Gastrocnemius medialis (tissue), 4 donors: ENCODE data around the gene GRK4.

Experiments used
- CTCF ChIP-seq, 5 experiments: fragments of 450-650 bp in 3 of 5; fragments of 200-600 bp in 2 of 5; sonication (generic) in 2 of 5; IDR thresholded peaks in 4 of 5; conservative IDR thresholded peaks in 1 of 5; 1 replicate in 4 of 5; 2 replicates in 1 of 5; pipeline ENCODE4 v1.5.1; 2016 to 2019; ENCODE audit warnings: antibody characterized with exemption in 5 of 5, mild to moderate bottlenecking in 3 of 5, moderate library complexity in 3 of 5
- POLR2A ChIP-seq, 2 donors: fragments of 450-650 bp; IDR thresholded peaks; one replicate each; pipeline ENCODE4 v1.6.1; 2017; ENCODE audit warnings: antibody characterized with exemption in 2 of 2, mild to moderate bottlenecking in 2 of 2, moderate library complexity in 2 of 2

- TF ChIP-seq CTCF (IDR thresholded peaks at IDR 0.05 in 4 of 5, conservative IDR thresholded peaks at IDR 0.05 in 1 of 5) = no peak
- peak in 1 of 2 donors; percentile 54 for TF ChIP-seq POLR2A (IDR thresholded peaks at IDR 0.05)
Measured at GRCh38 chr4:3041192-3042142, 78.1 kb downstream of the GRK4 start.
